ENCODE data around the gene IRS2.

DNA sequence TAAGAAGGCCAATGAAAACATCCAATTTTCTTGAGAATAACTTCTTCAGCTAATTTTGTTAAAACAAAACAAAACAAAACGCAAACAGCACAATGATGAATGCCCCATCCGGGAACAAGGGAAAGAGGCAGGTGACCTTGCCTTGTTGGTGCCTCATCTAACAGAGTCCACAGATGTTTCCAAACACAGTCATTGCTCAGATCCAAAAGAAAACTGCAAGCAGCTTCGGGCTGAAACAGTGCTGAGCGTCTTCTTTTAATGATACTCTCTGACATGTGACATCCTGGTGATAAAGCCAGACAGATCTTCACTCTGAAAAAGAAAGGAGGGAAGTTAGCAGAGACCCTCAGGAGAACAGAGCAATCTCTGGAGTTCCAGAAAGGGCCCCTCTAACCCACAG, 30.4 kb downstream of the IRS2 start:
- TF ChIP-seq, protein P1, sequence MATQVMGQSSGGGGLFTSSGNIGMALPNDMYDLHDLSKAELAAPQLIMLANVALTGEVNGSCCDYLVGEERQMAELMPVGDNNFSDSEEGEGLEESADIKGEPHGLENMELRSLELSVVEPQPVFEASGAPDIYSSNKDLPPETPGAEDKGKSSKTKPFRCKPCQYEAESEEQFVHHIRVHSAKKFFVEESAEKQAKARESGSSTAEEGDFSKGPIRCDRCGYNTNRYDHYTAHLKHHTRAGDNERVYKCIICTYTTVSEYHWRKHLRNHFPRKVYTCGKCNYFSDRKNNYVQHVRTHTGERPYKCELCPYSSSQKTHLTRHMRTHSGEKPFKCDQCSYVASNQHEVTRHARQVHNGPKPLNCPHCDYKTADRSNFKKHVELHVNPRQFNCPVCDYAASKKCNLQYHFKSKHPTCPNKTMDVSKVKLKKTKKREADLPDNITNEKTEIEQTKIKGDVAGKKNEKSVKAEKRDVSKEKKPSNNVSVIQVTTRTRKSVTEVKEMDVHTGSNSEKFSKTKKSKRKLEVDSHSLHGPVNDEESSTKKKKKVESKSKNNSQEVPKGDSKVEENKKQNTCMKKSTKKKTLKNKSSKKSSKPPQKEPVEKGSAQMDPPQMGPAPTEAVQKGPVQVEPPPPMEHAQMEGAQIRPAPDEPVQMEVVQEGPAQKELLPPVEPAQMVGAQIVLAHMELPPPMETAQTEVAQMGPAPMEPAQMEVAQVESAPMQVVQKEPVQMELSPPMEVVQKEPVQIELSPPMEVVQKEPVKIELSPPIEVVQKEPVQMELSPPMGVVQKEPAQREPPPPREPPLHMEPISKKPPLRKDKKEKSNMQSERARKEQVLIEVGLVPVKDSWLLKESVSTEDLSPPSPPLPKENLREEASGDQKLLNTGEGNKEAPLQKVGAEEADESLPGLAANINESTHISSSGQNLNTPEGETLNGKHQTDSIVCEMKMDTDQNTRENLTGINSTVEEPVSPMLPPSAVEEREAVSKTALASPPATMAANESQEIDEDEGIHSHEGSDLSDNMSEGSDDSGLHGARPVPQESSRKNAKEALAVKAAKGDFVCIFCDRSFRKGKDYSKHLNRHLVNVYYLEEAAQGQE (IDR thresholded peaks at IDR 0.05; ENCODE audit: unreplicated experiment), result no peak
- TF ChIP-seq, protein P2, sequence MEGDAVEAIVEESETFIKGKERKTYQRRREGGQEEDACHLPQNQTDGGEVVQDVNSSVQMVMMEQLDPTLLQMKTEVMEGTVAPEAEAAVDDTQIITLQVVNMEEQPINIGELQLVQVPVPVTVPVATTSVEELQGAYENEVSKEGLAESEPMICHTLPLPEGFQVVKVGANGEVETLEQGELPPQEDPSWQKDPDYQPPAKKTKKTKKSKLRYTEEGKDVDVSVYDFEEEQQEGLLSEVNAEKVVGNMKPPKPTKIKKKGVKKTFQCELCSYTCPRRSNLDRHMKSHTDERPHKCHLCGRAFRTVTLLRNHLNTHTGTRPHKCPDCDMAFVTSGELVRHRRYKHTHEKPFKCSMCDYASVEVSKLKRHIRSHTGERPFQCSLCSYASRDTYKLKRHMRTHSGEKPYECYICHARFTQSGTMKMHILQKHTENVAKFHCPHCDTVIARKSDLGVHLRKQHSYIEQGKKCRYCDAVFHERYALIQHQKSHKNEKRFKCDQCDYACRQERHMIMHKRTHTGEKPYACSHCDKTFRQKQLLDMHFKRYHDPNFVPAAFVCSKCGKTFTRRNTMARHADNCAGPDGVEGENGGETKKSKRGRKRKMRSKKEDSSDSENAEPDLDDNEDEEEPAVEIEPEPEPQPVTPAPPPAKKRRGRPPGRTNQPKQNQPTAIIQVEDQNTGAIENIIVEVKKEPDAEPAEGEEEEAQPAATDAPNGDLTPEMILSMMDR (conservative IDR thresholded peaks at IDR 0.05; ENCODE audit: low read depth in 2 of 2), result no peak
- TF ChIP-seq POLR2AphosphoS5 (IDR thresholded peaks at IDR 0.05; ENCODE audit: low read depth) (no peak), NANOG (IDR thresholded peaks at IDR 0.05; ENCODE audit: borderline replicate concordance) (no peak), ZNF114 (CRISPR knock-in tag; IDR thresholded peaks at IDR 0.05) (no peak)
- TF ChIP-seq, protein P3, sequence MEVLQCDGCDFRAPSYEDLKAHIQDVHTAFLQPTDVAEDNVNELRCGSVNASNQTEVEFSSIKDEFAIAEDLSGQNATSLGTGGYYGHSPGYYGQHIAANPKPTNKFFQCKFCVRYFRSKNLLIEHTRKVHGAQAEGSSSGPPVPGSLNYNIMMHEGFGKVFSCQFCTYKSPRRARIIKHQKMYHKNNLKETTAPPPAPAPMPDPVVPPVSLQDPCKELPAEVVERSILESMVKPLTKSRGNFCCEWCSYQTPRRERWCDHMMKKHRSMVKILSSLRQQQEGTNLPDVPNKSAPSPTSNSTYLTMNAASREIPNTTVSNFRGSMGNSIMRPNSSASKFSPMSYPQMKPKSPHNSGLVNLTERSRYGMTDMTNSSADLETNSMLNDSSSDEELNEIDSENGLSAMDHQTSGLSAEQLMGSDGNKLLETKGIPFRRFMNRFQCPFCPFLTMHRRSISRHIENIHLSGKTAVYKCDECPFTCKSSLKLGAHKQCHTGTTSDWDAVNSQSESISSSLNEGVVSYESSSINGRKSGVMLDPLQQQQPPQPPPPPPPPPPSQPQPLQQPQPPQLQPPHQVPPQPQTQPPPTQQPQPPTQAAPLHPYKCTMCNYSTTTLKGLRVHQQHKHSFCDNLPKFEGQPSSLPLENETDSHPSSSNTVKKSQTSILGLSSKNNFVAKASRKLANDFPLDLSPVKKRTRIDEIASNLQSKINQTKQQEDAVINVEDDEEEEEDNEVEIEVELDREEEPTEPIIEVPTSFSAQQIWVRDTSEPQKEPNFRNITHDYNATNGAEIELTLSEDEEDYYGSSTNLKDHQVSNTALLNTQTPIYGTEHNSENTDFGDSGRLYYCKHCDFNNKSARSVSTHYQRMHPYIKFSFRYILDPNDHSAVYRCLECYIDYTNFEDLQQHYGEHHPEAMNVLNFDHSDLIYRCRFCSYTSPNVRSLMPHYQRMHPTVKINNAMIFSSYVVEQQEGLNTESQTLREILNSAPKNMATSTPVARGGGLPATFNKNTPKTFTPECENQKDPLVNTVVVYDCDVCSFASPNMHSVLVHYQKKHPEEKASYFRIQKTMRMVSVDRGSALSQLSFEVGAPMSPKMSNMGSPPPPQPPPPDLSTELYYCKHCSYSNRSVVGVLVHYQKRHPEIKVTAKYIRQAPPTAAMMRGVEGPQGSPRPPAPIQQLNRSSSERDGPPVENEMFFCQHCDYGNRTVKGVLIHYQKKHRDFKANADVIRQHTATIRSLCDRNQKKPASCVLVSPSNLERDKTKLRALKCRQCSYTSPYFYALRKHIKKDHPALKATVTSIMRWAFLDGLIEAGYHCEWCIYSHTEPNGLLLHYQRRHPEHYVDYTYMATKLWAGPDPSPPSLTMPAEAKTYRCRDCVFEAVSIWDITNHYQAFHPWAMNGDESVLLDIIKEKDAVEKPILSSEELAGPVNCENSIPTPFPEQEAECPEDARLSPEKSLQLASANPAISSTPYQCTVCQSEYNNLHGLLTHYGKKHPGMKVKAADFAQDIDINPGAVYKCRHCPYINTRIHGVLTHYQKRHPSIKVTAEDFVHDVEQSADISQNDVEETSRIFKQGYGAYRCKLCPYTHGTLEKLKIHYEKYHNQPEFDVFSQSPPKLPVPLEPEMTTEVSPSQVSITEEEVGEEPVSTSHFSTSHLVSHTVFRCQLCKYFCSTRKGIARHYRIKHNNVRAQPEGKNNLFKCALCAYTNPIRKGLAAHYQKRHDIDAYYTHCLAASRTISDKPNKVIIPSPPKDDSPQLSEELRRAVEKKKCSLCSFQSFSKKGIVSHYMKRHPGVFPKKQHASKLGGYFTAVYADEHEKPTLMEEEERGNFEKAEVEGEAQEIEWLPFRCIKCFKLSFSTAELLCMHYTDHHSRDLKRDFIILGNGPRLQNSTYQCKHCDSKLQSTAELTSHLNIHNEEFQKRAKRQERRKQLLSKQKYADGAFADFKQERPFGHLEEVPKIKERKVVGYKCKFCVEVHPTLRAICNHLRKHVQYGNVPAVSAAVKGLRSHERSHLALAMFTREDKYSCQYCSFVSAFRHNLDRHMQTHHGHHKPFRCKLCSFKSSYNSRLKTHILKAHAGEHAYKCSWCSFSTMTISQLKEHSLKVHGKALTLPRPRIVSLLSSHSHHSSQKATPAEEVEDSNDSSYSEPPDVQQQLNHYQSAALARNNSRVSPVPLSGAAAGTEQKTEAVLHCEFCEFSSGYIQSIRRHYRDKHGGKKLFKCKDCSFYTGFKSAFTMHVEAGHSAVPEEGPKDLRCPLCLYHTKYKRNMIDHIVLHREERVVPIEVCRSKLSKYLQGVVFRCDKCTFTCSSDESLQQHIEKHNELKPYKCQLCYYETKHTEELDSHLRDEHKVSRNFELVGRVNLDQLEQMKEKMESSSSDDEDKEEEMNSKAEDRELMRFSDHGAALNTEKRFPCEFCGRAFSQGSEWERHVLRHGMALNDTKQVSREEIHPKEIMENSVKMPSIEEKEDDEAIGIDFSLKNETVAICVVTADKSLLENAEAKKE (CRISPR knock-in tag; IDR thresholded peaks at IDR 0.05), result no peak

All from GM23338 (cell line).